Sciatic nerve (tissue), 2 donors: Measurements from ENCODE around the gene ABAT. TPM values are rescaled to one million over a fixed set of nuclear protein-coding genes. Genes with fewer than 3 reads are reported as not detected.
"Not testable (repeated sequence)": the region's sequence is repeated elsewhere in the genome, so short reads cannot be mapped to it uniquely, and the experiment has no call there.

Experiments
- ATAC-seq: fragments of 200-7000 bp; cut with Tn5 transposase; one replicate; pipeline ENCODE4 v1.9.1; 2020; ENCODE audit warnings: mild to moderate bottlenecking, moderate library complexity
- DNase-seq: peaks from one replicate; pipeline ENCODE4 v3.0.0-alpha.2; 2020; ENCODE audit warnings: low spot score
- intact Hi-C: fragments of 100-400 bp; cut with DNase I; formaldehyde crosslinking; loops from one replicate; pipeline ENCODE4 v1.14.2; 2022
- total RNA-seq: library from RNA; stranded (reverse); fragmentation: NEBNext Ultra II Directional; extraction: Animal tissue kit (Norgen Biotek cat#: 25700); gene quantifications from one replicate; pipeline ENCODE4 v1.2.1, GENCODE V29; 2021
- donor health status: DM: no; HTN: no; CAD: no.
- donor health status: DM: no; HTN: no; CAD: no.

The ABAT gene
- total RNA-seq, 1 donor from 2014 or later, result 24.2 TPM

GRCh38 chr16:8796469-8797363, 122.3 kb downstream of the ABAT start:
- DNase-seq (no peak), ATAC-seq (no peak)
- intact Hi-C loops, result loop anchor here (10.0 kb wide), 1 partner anchor 78 kb away; no protein-coding TSS in a partner anchor

GRCh38 chr16:8797364-8798173, 123.2 kb downstream of the ABAT start, which contains the start of the genes PMM2 and TMEM186:
Gene PMM2 (plus strand): TSS chr16:8797839. CDS start chr16:8797883, 44 bp downstream.
Gene TMEM186 (minus strand): TSS chr16:8797639. CDS start chr16:8797614, 25 bp downstream.
- intact Hi-C loops, result loop anchor here (10.0 kb wide), 1 partner anchor 77 kb away; no protein-coding TSS in a partner anchor
- peak; percentile 99 for ATAC-seq
- peak; percentile 96 for DNase-seq

GRCh38 chr16:8798174-8798527, 123.7 kb downstream of the ABAT start:
- DNase-seq (no peak), ATAC-seq (no peak)
- intact Hi-C loops, result loop anchor here (10.0 kb wide), 1 partner anchor 77 kb away; no protein-coding TSS in a partner anchor

- intact Hi-C loops, result loop anchor here (10.0 kb wide), 1 partner anchor 76 kb away; no protein-coding TSS in a partner anchor
- ATAC-seq, result no peak
- DNase-seq, result no peak
Measured at GRCh38 chr16:8798535-8799157, 124.2 kb downstream of the ABAT start.

GRCh38 chr16:8801701-8802100, 127.3 kb downstream of the ABAT start:
- no peak for ATAC-seq
- DNase-seq, result no peak
- intact Hi-C loops, result no loop called here

- DNase-seq, intact Hi-C loops, ATAC-seq: not testable (repeated sequence)
Measured at GRCh38 chr16:8803733-8804132, 129.3 kb downstream of the ABAT start.

- ATAC-seq, result no peak
- DNase-seq, result no peak
- intact Hi-C loops, result no loop called here
Measured at GRCh38 chr16:8804313-8804712, 129.9 kb downstream of the ABAT start.

GRCh38 chr16:8806272-8806983, 132.0 kb downstream of the ABAT start:
- intact Hi-C loops, result no loop called here
- DNase-seq, result no peak
- ATAC-seq, result no peak

- DNase-seq (no peak), ATAC-seq (no peak)
- intact Hi-C loops, result no loop called here
Measured at GRCh38 chr16:8807189-8807588, 132.8 kb downstream of the ABAT start.

GRCh38 chr16:8808009-8808408, 133.6 kb downstream of the ABAT start:
- intact Hi-C loops, result no loop called here
- DNase-seq, result no peak
- no peak for ATAC-seq

GRCh38 chr16:8808613-8809353, 134.4 kb downstream of the ABAT start:
- intact Hi-C loops, result no loop called here
- no peak for ATAC-seq
- DNase-seq, result no peak

GRCh38 chr16:8812162-8812843, 137.9 kb downstream of the ABAT start:
- intact Hi-C loops, result no loop called here
- no peak for DNase-seq
- no peak for ATAC-seq

GRCh38 chr16:8814095-8814806, 139.8 kb downstream of the ABAT start:
- ATAC-seq (no peak), DNase-seq (no peak)

GRCh38 chr16:8816967-8817655, 142.7 kb downstream of the ABAT start:
- ATAC-seq (no peak), DNase-seq (no peak)
- intact Hi-C loops, result no loop called here

More at GRCh38 chr16:8814095-8814806, 139.8 kb downstream of the ABAT start:
- intact Hi-C loops, result no loop called here

GRCh38 chr16:8818504-8819270, 144.3 kb downstream of the ABAT start:
- ATAC-seq, result no peak

More at GRCh38 chr16:8818504-8819270, 144.3 kb downstream of the ABAT start:
- intact Hi-C loops, result no loop called here
- DNase-seq, result no peak
